Putamen (tissue), 1 donor: ENCODE measurements around the gene ADGRG6.
"Not testable (repeated sequence)": the region's sequence is repeated elsewhere in the genome, so short reads cannot be mapped to it uniquely, and the experiment has no call there.

Experiments used
- DNase-seq: peaks from one replicate; pipeline ENCODE4 v3.0.0-alpha.2; 2016; ENCODE audit warnings: low spot score

The ADGRG6 gene

GRCh38 chr6:142301651-142302391 lies at the start of gene ADGRG6:
TSS of gene ADGRG6 (plus strand) at chr6:142302007. CDS start at chr6:142302330, 323 bp downstream.
- no peak for DNase-seq

DNA sequence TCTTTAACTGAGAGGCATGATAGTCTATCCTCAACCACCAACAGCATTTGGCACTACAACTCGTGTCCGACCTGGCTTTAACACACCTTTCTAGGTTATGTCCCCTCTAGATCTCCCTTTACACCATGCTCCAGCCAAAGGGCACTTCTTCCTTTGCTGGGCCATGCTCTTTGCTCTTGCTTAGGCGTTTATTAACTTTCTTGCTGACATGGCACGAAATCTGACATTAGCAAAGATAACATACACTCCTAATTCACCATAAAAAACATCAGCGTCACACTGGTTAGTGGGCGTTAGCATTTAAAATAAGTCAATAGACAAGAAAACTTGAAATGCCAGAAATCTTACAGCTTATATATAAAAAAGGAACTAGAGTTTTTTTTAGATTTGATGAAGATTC lies 47.3 kb upstream of the ADGRG6 start:
- DNase-seq, result no peak

GRCh38 chr6:142255785-142256184 lies 46.0 kb upstream of the ADGRG6 start:
- DNase-seq, result no peak

DNA sequence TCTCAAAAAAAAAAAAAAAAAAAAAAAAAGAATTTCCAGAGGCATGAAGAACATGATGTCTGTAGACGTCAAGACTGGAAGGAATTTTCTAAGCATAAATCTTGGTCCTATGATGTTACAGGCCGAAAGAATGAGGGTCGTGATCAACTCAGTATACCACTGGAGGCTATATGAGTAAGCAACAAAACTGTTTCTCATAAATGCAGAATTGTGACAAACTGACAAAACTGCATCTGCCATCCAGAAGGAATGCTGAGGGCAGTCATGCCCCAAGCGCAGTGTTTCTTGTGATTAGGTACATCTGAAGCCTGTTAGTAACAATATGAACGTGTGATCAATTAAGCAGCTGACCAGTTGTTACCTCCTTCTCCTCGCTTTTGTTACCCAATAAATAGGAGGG lies 43.5 kb upstream of the ADGRG6 start:
- DNase-seq, result no peak

DNA sequence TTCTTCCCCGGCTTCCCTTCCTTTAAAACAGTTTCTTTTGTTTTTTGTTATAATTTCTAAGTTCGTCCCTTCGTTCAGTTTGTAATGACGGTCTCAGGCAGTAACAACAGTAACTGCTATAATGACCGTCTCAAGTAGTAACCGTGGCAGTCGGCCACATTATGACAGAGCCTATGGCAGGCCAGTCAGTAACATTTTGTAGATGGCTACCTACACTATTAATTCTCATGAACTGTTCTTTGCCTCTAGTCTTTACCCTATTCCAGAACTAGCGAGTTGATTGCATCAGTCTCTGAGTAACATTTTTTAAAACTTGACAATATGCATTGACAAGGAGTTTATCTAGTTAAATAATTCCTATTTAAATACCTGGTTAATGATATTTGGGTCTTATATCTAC lies 43.0 kb upstream of the ADGRG6 start:
- no peak for DNase-seq

DNA sequence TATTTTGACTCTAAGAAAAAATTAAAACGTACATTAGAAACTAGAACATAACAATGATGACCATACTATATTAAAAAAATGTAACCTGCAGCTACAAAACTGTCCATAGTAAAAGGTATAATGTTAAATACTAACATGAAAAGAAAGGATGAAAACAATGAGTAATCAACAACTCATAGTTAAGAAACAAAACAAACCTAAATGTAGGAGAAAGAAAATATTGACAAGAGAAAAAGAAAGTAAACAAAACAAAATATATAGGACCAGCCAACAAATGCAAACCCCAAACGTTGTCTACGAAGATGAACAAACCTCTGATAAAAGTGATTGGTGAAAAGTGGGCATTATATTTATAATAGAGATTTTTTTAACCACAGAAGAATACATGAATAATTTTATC lies 41.1 kb upstream of the ADGRG6 start:
- no peak for DNase-seq

GRCh38 chr6:142262231-142262630 lies 39.6 kb upstream of the ADGRG6 start:
- DNase-seq, result no peak

DNA sequence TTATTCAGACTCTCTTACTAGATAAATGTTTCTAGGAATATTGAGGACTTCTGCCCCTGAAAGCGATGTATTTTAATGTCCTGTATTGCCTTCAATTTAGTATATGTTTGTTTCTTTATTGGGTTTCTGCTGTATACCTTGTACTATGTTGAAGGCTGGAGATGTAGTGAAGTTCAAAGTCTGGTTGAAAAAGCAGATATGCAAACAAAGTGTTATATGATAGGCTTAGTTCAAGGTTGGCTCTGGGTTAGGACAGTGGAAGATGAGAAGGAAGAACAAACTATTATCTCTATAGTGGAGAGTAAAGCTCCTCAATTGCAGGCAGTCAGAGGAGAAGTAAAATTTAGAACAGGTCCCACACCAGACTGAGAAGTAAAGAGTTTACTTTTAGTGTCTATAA lies 36.3 kb upstream of the ADGRG6 start:
- DNase-seq, result no peak

DNA sequence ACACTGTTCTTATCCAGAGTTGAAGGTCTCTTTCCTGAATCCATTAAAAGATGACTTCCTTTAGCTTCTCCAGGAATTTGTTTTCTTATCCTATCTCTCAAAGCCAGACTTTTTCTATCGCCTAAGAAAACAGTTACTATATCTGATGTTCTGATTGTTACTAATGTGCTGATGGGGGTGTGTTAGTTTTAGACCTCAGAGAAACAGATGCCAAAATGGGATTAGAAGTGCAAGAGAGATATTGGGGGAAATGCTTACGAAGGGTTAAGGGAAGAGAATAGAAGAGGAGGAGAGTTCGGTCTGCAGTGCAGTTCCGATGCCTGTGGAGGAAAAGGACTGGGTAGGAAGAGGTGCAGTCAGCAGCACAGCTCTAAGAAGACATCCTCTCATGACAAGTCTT lies 35.7 kb upstream of the ADGRG6 start:
- no peak for DNase-seq

GRCh38 chr6:142271476-142271875 lies 30.3 kb upstream of the ADGRG6 start:
- no peak for DNase-seq

- no peak for DNase-seq
These were observed 27.2 kb upstream of the ADGRG6 start for GRCh38 chr6:142274656-142275055.

DNA sequence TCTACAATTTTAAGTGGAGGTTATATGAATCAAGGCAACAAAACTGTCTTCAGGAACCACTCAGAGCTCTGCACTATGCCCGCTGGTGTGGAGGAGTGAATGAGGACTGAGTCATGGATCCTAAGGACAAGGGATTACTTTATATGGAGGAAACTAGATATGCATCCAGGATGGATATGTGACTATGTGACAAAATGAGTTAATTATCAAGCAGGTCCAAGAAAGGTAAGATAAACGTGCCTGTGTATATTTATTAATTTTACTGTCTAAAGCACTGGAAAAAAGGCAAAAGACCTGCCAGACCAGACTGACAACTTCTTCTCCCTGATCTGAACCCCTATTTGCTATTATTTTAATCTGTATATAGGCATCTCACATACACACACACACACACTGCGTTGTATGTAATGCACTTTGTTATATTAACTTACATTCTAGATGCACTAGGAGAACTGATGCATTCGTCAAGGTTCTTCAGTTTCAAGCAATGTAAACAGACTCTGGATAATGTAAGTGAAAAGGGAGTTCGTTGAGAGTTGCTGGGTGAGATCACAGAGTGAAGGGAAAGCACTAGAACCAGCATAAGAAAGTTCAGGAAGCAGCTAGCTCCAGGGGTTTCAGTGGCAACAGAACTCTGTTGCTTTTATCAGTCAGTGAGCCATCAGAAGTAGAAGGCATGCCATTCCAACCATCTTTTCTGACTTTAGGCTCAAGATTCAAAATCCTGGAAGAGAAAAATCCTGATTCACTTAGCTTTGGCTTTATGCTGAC lies 26.4 kb upstream of the ADGRG6 start:
- DNase-seq, result no peak

DNA sequence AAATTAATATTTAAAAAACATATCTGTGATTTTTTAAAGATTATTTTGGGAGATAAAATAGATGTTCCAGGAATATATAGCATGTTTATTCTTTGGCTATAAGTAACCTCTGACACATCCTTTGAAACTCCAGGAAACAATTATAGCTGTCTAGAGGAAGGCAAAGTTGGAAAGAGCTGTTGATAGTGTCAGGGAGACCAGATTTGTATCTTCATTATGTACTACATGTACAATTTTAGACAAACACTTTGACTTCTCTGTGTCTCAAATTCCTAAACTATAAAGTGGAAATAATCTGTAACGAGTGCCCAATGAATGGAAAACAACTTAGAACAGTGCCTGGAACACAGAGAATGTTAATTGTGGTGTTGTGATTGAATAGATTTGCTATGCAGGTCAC lies 25.6 kb upstream of the ADGRG6 start:
- DNase-seq, result no peak

- no peak for DNase-seq
These were observed 22.2 kb upstream of the ADGRG6 start for GRCh38 chr6:142279350-142280180.

GRCh38 chr6:142280265-142280664 lies 21.5 kb upstream of the ADGRG6 start:
- no peak for DNase-seq

- DNase-seq, result no peak
These were observed 20.9 kb upstream of the ADGRG6 start for GRCh38 chr6:142280927-142281326.

DNA sequence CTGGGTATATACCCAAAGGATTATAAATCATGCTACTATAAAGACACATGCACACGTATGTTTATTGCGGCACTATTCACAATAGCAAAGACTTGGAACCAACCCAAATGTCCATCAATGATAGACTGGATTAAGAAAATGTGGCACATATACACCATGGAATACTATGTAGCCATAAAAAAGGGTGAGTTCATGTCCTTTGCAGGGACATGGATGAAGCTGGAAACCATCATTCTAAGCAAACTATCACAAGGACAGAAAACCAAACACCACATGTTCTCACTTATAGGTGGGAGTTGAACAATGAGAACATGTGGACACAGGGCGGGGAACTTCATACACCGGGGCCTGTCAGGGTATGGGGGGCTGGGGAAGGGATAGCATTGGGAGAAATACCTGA lies 18.7 kb upstream of the ADGRG6 start:
- DNase-seq, result not testable (repeated sequence)

DNA sequence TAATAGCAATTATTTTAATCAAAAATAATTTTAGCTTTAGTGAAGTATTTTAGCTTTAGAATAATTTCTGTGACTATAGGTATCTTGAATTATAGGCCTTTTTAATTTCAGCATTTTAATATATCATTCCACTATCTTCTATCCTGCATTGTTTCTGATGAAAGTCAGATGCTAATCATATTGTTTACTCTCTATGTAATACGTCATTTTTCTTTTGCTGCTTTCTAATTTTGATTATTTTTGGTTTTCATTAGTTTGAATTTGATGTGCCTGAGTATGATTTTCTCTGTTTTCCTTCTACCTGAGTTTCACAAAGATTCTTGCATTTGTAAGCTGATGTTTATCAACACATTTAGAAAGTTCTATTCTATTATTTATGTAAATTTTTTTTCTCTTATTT lies 17.4 kb upstream of the ADGRG6 start:
- DNase-seq, result no peak

GRCh38 chr6:142285235-142286087 lies 16.3 kb upstream of the ADGRG6 start:
- no peak for DNase-seq

DNA sequence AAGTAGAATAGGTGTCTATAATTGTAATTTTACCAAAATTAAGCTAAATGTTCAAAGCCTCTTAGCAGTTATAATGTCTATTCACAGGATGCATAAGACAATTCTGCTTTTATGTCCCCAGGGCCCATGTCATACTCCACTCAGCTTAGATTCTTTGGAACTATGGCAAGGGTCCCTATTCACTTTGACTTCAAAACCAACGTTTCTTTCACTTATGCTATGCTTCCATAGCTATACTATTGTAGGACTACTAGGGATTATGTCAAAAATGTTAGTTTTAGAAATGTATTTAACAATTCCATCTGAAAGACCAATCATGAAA lies 15.8 kb upstream of the ADGRG6 start:
- DNase-seq, result no peak

DNA sequence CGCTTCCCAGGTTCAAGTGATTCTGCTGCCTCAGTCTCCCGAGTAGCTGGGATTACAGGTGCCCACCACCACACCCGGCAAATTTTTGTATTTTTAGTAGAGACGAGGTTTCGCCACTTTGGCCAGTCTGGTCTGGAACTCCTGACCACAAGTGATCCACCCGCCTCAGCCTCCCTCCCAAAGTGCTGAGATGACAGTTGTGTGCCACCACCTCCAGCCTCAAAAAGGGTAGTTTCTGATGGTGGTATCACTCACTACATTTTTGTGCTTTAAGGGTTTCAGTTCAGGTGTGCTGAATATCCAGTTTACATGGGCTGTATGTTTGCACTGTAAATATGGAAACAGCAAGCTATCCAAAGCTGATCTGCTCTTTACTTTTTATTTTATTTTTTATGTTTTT lies 12.1 kb upstream of the ADGRG6 start:
- DNase-seq, result no peak

DNA sequence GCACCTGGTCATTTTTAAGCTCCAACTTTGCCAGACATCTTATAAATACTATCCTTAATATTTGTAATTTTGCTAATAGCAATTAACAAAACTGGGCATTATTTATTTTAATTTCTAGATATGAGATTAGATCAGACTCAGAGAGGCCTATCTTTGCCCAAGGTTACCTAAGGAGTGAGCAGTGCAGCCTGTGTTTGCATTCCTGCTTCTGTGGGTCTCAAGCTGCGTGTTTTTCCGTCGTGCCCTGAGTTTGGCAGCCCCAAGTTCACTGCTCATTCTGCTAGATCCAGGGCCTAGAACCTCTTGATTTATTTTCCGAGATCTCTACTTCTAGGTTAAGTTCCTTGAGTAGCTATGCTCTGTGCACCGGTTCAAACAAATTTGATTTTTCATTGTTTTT lies 11.0 kb upstream of the ADGRG6 start:
- DNase-seq, result no peak
